ENCODE measurements around the gene EXOC4.

Gene EXOC4

DNA sequence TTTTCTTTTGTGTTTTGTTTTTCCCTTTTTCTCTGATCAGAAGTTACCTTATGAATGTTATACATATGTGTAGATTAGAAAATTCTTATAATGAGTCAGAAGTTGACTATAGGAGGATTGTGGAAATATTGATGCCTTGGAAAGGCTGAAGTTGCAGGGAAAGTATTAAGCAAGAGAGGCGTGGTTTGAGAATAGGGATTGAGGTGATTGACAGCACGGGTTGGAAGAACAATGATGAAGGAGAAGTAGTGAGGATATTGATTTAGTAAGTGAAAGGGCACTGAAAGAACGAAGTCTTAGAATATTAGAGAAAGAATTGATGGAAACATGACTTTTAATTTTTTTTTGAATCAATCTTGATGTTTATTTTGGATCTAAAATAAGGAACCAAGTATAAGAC lies 176.0 kb downstream of the EXOC4 start:
- DNase-seq (ENCODE audit: low read depth): no peak

GRCh38 chr7:133429371-133429770 lies 176.5 kb downstream of the EXOC4 start:
- DNase-seq (ENCODE audit: low read depth): no peak

GRCh38 chr7:133431134-133431724 lies 178.4 kb downstream of the EXOC4 start:
- DNase-seq (ENCODE audit: low read depth): no peak

- no peak for DNase-seq (ENCODE audit: low read depth)
Measured at GRCh38 chr7:133433165-133433812, 180.4 kb downstream of the EXOC4 start.

DNA sequence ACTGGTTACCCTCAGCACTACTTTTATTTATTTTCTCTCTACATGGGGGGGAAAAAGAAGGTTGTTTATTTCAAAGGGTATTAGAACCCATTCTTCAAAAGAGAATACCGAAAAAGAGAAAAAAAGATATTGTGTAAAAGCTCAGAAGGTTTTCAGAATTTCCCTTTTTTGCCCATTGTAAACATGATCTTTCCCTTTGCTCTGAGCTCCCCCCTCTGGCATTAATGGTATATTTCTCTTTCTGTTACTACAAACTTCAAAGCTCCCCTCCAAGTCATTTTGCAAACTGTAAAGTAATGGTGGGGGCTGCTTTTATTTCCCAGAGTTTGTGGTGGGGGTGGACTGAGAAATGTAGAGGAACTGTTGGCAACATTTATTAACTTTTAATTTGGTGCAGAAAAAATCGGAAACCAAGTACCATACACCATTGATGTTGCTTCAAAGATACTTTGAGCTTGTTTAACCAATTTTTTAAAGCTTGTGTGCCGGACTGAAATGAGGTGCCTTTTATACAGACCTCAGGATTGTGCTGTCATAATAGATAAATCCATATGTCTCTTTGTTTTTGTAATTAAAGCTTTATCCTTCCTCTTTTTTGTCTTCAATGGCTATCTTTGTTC lies 181.5 kb downstream of the EXOC4 start:
- no peak for DNase-seq (ENCODE audit: low read depth)

DNA sequence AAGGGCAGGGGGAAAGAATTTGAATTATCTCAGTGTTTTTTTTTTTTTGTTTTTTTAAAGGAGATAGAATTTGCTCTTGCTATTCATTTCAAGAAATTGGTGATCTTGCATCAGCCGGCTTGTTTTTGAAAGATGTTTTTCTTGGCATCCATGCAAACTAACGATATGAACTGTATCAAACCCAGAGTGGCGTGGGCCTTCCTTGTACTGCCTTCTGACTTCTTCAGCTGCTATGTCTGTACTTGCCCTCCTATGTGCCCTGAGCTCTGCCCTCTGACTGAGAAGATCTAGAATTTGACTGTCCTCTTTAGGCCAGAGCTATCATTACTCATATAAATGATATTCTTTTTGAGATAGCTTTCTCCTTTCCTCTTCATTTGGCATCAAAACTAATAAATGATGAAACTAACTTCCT lies 183.1 kb downstream of the EXOC4 start:
- no peak for DNase-seq (ENCODE audit: low read depth)

DNA sequence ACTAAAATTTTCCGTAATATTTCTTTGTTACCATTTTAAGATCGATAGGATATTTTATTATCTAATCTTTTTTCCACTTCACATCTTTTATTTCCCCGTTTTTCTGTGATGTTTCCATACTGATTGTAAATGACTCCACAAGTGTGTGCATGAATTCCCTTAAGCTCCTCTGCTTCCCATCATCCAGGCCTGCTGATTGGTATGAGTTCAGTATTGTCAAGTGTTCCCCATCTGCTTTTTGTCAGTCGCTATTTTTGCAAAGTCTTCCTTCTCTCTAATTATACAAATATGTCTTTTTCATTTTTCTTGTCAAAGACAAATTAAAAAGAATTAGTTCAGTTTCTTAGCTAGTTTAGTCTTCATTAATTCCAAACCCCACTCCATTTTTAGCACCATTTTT lies 184.7 kb downstream of the EXOC4 start:
- DNase-seq (ENCODE audit: low read depth): no peak

GRCh38 chr7:133442818-133443217 lies 189.9 kb downstream of the EXOC4 start:
- DNase-seq (ENCODE audit: low read depth): no peak

GRCh38 chr7:133445617-133446016 lies 192.7 kb downstream of the EXOC4 start:
- no peak for DNase-seq (ENCODE audit: low read depth)

DNA sequence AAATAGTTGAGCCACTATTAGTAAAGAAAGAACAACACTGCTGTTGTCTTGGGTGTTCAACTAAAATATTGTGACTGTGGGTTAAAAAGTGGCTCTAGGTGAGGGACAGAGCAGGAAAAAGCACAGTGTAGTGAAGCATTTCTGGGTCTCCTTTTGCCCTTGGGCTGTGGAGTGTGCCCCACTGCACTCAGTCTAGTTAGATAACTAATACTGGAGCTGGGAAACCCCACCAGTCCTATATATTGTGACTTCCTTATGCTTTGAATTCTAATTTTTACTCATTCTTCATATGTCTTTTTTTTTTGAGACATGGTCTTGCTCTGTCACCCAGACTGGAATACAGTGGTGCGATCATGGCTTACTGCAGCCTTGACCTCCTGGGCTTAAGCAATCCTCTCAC lies 195.1 kb downstream of the EXOC4 start:
- no peak for DNase-seq (ENCODE audit: low read depth)

DNA sequence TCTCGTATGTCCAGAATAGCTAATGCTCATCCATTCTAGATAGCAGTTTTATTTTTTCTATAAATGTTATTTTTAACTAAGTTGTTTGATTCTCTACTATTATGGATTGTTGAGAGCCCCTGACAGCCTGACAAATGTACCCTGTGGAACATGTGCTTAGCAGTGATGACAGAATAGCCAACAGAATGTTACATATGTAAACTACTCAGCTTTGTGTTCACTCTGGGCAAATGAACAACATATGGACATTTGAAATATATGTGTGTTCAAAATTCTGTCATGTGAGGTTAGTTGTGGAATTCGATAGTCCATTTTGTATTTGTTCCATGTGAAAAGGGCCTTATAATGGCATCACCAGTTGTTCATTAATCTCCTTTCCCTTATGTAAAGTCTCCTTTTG lies 199.7 kb downstream of the EXOC4 start:
- no peak for DNase-seq (ENCODE audit: low read depth)

- no peak for DNase-seq (ENCODE audit: low read depth)
Measured at GRCh38 chr7:133458688-133459087, 205.8 kb downstream of the EXOC4 start.

GRCh38 chr7:133461421-133461820 lies 208.5 kb downstream of the EXOC4 start:
- DNase-seq (ENCODE audit: low read depth): no peak

DNA sequence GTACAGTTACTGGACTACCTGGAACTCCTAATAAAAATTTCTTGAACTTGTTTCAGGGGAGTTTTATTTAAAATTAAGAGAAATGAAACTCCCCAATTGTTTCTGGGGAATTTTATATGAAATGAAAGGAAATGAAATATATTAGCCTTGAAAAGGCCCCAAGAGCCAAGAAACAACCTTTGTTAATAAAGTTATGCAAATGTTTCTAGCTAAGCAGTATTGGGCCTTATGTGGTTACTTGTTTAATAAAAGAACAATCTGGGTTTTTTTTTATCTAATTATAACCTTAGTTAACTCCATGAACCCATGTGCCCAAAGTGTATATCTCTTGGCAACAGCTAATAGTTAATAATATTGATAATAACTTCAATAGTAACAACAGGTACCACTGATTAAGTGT lies 222.8 kb downstream of the EXOC4 start:
- no peak for DNase-seq (ENCODE audit: low read depth)

GRCh38 chr7:133477791-133478190 lies 224.9 kb downstream of the EXOC4 start:
- DNase-seq (ENCODE audit: low read depth): no peak

GRCh38 chr7:133478591-133479135 lies 225.8 kb downstream of the EXOC4 start:
- DNase-seq (ENCODE audit: low read depth): no peak

GRCh38 chr7:133479456-133480065 lies 226.7 kb downstream of the EXOC4 start:
- DNase-seq (ENCODE audit: low read depth): no peak

DNA sequence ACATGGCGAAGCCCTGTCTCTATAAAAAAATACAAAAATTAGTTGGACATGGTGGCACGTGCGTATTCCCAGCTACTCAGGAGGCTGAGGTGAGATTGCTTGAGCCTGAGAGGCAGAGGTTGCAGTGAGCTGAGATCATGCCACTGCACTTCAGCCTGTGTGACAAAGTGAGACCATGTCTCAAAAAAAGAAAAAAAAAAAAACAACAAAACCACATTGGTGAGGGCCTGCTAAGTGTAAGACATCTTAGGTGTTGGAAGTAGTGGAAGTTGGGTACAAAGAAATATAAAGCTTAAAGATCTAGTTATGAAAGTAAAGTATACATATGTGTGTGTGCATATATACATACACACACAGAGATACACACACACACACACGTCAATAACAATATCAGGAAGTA lies 228.0 kb downstream of the EXOC4 start:
- DNase-seq (ENCODE audit: low read depth): no peak

DNA sequence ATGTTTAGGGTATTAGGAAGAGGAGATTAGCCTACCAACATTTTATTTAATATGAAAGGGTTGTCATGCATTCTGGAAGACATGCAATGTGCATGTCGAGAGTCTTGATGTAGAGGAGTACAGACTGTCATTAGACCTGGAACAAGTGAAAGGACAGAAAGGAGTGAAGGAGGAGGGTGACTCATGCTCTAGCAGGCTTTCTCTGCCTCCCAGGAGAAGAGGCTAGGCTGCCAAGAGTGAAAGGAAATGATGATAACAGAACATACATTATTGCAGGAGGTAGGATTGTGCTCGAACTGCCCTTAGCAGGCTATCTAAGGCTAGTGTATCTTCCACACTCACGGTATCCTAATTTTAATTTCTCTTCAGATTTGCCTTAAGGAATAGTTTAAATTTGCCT lies 228.8 kb downstream of the EXOC4 start:
- no peak for DNase-seq (ENCODE audit: low read depth)

DNA sequence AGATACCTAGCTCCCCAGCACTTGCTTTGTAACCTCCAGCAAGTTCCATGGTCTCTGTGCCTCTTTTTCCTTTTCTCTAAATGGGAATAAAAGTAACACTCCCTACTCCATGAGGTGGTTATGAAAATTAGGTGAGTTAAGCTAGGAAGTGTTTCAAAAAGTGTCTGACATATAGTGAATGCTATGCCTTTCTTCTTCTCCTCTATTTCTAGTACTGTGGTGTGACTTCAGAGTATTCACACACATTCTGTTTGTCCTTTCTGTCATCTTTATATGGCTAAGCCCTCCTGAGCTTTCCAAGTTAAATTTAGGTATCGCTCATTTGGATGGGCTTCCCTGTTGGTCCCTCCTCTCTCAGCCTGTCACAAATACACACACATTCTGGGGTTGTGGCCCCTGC lies 229.7 kb downstream of the EXOC4 start:
- DNase-seq (ENCODE audit: low read depth): no peak

DNA sequence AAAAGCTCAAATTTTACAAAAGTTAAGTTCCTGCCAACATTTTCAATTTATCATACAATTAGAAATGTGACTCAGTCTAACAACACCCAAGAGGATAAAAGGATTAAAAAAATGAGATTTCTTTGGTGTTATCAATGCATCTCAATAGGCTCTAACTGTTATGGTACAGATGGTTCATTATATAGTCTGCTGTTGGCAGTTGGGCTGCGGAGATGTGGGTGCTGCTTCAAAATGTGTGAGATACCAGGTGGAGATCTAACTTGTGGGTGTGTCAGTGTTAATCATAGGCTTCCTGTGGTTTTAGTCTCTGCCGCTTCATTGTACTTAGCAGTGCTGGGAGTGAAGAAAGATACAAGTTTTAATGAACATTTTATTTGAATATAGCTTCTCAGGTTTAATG lies 231.2 kb downstream of the EXOC4 start:
- peak; percentile 26 for DNase-seq (ENCODE audit: low read depth)

DNA sequence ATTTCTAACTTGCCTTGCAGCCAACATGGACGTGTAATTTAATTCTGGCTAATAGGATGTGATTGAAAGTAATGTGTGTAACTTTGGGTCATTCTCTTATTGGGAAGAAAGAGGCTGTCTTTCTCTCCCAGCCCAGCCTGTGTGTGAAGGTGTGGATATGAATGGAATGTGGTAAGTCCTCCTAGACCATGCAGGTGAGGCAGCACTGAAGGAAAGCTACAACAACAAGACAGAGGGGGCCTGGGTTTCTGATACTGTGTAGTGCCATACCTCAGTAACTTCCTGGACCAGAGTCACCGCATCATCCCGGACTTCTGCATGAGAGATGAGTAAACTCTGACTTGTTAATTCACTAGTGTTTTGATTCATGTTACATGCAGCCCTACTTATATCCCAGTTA lies 237.0 kb downstream of the EXOC4 start:
- DNase-seq (ENCODE audit: low read depth): no peak

DNA sequence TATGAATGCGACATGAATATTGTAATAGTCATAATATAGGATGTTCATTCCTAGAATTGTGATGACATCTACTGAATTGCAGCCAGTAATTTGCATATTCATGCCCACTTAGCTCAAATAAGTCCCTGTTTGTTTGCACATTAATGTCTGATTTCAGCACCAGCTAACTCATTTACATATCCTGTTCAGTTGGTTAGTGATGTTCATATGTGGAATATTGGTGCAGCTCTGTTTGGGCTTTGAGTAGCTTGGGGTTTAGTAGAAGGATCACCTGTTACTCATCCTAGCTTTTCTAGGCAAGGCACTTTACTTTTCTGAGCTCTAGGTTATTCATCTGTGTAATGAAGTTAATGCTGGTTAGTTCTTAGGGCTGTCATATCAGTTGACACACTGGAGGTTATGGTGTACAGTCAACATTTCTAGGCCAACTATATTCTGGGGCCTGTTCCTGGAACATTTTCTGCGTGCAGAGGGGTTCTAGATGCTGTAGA lies 238.4 kb downstream of the EXOC4 start:
- no peak for DNase-seq (ENCODE audit: low read depth)
